Measurements from ENCODE around the gene KCTD17. TPM values are rescaled to one million over a fixed set of nuclear protein-coding genes. Genes with fewer than 3 reads are reported as not detected.

The KCTD17 gene
- total RNA-seq, 1 donor from 2014 or later, result 39.6 TPM

DNA sequence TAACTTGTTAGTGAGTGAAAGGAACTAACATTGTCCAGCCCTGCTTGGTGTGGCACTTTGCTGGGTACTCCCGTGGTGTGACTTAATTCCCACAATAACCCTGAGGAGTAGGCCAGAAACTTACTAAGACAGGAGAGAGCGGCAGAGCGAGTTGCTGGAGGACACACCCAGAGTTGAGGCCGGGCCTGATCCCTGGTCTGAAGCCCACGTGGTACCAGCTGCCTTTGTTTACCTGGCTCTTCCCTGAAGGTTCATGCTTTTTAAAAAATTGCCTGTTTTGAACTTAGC, 31.4 kb upstream of the KCTD17 start:
- Mint-ChIP-seq H3K36me3 (ENCODE audit: unreplicated experiment) (peaks cover 4% of the 10 kb centered on the region), H3K27ac (ENCODE audit: unreplicated experiment) (peak overlapping the region; percentile 91), H3K4me1 (ENCODE audit: unreplicated experiment) (peaks cover 33% of the 10 kb centered on the region), H3K27me3 (ENCODE audit: unreplicated experiment) (no peaks in the 10 kb centered on the region), H3K9me3 (ENCODE audit: unreplicated experiment) (no peaks in the 10 kb centered on the region), H3K4me3 (ENCODE audit: unreplicated experiment) (peak overlapping the region; percentile 92)
- TF ChIP-seq, protein P1, sequence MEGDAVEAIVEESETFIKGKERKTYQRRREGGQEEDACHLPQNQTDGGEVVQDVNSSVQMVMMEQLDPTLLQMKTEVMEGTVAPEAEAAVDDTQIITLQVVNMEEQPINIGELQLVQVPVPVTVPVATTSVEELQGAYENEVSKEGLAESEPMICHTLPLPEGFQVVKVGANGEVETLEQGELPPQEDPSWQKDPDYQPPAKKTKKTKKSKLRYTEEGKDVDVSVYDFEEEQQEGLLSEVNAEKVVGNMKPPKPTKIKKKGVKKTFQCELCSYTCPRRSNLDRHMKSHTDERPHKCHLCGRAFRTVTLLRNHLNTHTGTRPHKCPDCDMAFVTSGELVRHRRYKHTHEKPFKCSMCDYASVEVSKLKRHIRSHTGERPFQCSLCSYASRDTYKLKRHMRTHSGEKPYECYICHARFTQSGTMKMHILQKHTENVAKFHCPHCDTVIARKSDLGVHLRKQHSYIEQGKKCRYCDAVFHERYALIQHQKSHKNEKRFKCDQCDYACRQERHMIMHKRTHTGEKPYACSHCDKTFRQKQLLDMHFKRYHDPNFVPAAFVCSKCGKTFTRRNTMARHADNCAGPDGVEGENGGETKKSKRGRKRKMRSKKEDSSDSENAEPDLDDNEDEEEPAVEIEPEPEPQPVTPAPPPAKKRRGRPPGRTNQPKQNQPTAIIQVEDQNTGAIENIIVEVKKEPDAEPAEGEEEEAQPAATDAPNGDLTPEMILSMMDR (IDR thresholded peaks at IDR 0.05), result no peak
- DNase-seq (ENCODE audit: extremely low spot score, unreplicated experiment), result no peak

DNA sequence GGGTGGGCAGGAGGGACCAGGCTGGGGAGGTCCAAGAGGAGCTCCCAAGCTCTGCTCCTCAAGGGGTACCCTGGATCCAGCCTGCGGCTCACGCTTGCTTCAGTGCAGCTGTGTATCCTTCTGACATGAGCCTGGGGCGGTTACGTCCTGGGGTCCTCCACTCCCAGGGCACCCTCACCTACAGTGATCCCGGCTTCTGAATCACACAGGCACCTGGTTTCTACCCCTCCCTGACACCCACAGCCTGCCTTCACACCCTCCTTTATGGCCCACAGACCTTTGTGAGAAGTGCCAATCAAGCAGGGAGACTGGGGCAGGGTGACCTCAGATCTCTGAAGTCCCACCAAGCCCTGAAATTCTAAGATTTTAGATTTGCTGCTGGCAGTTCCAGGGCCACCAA, 30.5 kb upstream of the KCTD17 start:
- H3K36me3 Mint-ChIP-seq (ENCODE audit: unreplicated experiment), result peaks cover 4% of the 10 kb centered on the region
- H3K4me3 Mint-ChIP-seq (ENCODE audit: unreplicated experiment), result no peak overlapping the region
- H3K27me3 Mint-ChIP-seq (ENCODE audit: unreplicated experiment), result no peaks in the 10 kb centered on the region
- DNase-seq (ENCODE audit: extremely low spot score, unreplicated experiment), result no peak
- no peak overlapping the region for H3K27ac Mint-ChIP-seq (ENCODE audit: unreplicated experiment)
- no peaks in the 10 kb centered on the region for H3K9me3 Mint-ChIP-seq (ENCODE audit: unreplicated experiment)
- TF ChIP-seq, protein P1 (IDR thresholded peaks at IDR 0.05), result no peak
- H3K4me1 Mint-ChIP-seq (ENCODE audit: unreplicated experiment), result peaks cover 31% of the 10 kb centered on the region

DNA sequence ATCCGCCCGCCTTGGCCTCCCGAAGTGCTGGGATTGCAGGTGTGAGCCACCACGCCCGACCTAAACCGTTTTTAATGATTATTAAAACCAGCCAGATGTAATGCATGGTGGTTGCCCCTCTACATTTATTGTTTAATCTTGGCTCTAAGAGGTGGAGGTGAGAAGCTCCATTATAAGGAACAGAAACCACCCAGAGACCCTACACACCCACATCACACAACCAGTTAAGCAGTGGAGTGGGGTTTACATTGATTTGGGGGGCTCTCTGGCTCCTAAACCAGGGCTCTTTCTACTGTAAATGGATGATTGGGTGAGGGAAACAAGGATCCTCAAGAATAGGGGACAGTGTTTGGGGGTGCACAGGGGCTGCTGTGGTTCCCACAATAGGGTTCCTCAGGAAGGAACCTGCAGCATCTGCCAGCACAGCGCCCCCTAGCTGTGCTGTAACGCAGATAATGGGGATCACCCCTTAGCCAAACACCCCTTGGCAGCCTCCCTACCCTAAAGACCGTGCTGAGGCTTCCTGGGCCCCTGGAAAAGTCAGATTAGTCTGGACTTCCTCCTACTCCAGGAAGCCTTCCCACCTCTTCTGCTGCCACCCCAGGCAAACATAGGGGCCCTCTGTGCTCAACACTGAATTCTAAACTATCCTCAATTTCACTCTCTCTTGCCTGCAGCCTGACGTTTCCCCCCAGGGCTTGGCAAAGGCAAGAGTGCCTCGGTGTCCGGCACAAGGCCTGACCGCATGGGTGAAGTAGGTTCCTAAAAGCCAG, 29.6 kb upstream of the KCTD17 start:
- H3K4me3 Mint-ChIP-seq (ENCODE audit: unreplicated experiment), result peak overlapping the region; percentile 50
- no peaks in the 10 kb centered on the region for H3K27me3 Mint-ChIP-seq (ENCODE audit: unreplicated experiment)
- no peaks in the 10 kb centered on the region for H3K9me3 Mint-ChIP-seq (ENCODE audit: unreplicated experiment)
- H3K36me3 Mint-ChIP-seq (ENCODE audit: unreplicated experiment), result peaks cover 7% of the 10 kb centered on the region
- H3K4me1 Mint-ChIP-seq (ENCODE audit: unreplicated experiment), result peaks cover 29% of the 10 kb centered on the region
- TF ChIP-seq, protein P1 (IDR thresholded peaks at IDR 0.05), result peak; percentile 76
- peak overlapping the region; percentile 41 for H3K27ac Mint-ChIP-seq (ENCODE audit: unreplicated experiment)
- no peak for DNase-seq (ENCODE audit: extremely low spot score, unreplicated experiment)

DNA sequence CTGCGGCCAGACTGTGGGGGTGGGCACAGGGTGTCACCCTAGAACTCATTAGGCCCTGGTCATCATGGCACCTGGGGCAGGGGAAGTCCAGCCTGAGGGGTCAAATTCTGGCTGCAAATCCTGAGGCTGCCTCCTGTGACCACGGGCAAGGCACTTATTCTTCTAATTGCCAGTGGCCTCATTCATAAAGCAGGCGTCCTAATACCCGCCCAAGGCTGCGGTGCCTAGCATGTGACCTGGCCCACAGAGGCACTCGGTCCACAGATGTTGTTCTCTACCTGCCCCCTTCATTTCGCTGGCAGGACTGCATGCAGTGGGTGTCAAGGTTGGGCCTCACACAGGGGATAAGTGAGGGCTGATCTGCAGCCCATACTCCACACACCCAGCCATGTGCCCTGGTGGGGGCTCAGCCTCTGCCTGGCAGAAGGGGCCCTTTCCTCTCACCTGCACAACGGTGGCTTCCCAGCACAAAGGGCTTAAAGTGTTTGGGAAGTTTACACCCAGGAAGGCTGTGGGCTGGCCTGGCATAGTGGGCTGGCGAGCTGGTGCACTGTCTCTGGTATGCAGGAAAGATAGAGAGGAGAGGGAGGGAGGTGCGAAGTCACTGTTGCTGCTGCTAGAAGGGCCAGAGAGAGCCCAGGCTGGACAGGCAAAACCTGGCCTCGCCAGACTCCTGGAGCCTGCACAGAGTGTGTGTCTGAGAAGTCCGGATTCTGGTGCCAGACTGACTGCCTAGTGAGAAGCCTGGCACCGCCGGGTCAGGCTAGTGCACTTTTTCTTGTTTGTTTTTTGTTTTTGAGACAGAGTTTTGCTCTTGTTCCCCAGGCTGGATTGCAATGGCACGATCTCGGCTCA, 28.8 kb upstream of the KCTD17 start:
- peaks cover 12% of the 10 kb centered on the region for H3K36me3 Mint-ChIP-seq (ENCODE audit: unreplicated experiment)

More for the DNA sequence above, 28.8 kb upstream of the KCTD17 start:
- no peak for DNase-seq (ENCODE audit: extremely low spot score, unreplicated experiment)
- TF ChIP-seq, protein P1 (IDR thresholded peaks at IDR 0.05), result no peak
- Mint-ChIP-seq H3K4me3 (ENCODE audit: unreplicated experiment) (no peak overlapping the region), H3K27me3 (ENCODE audit: unreplicated experiment) (no peaks in the 10 kb centered on the region), H3K9me3 (ENCODE audit: unreplicated experiment) (no peaks in the 10 kb centered on the region), H3K27ac (ENCODE audit: unreplicated experiment) (no peak overlapping the region), H3K4me1 (ENCODE audit: unreplicated experiment) (peaks cover 25% of the 10 kb centered on the region)
